Measurements from ENCODE around the gene APOL2. TPM values are rescaled to one million over a fixed set of nuclear protein-coding genes. Genes with fewer than 3 reads are reported as not detected.
"Not testable (repeated sequence)": the region's sequence is repeated elsewhere in the genome, so short reads cannot be mapped to it uniquely, and the experiment has no call there.

Gene APOL2
- total RNA-seq, 1 donor from 2014 or later, result 15.7 TPM

DNA sequence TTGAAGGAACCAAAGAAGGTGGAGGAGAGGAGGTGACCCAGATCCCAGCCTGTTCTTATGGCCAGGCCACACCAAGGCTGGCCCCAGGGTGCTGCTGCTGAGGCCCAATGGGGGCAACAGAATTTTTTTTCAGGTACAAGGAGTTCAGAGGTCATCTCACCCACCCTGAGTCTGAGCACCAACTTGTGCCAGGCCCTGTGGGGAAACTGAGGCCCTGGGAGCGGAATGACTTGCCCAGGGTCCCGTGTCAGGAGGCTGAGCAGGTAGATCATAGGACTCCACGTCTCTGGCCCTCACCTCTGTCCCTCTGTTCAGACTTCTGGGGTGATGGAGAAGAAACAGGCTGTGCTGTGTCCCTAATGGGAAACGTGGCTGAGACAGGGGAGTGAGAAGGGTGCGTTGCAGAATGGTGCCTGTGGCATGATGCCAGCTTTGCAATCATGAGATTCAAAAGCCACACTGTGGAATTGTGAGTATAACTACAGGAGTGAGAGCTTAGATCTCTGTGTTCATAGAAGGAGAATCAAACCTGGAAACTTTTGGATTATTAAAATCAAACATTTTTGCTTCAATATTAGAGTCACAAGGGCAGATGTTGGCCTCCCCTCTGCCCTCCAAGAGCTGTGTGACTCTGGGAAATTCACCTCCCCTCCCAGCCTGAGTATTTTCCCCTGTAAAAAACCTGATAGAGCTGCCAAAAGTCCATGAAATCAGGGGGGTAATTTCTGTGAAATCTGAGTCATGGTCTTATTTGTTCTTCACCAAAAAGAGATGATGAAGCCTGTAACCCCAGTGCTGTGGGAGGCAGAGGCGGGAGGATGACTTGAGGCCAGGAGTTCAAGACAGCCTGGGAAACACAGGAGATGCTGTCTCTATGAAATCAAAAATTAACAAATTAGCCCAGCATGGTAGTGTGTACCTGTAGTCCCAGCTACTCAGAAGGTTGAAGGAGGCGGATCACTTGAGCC lies 14.5 kb upstream of the APOL2 start:
- Mint-ChIP-seq H3K36me3 (ENCODE audit: low read depth) (peaks cover 7% of the 10 kb centered on the region), H3K4me1 (peaks cover 16% of the 10 kb centered on the region), H3K27ac (ENCODE audit: unreplicated experiment) (no peak overlapping the region), H3K27me3 (ENCODE audit: low read depth) (no peaks in the 10 kb centered on the region), H3K9me3 (peaks cover 6% of the 10 kb centered on the region), H3K4me3 (no peak overlapping the region)
- DNase-seq (ENCODE audit: low read depth, low spot score), result no peak
- TF ChIP-seq, protein P1, sequence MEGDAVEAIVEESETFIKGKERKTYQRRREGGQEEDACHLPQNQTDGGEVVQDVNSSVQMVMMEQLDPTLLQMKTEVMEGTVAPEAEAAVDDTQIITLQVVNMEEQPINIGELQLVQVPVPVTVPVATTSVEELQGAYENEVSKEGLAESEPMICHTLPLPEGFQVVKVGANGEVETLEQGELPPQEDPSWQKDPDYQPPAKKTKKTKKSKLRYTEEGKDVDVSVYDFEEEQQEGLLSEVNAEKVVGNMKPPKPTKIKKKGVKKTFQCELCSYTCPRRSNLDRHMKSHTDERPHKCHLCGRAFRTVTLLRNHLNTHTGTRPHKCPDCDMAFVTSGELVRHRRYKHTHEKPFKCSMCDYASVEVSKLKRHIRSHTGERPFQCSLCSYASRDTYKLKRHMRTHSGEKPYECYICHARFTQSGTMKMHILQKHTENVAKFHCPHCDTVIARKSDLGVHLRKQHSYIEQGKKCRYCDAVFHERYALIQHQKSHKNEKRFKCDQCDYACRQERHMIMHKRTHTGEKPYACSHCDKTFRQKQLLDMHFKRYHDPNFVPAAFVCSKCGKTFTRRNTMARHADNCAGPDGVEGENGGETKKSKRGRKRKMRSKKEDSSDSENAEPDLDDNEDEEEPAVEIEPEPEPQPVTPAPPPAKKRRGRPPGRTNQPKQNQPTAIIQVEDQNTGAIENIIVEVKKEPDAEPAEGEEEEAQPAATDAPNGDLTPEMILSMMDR (conservative IDR thresholded peaks at IDR 0.05), result no peak

DNA sequence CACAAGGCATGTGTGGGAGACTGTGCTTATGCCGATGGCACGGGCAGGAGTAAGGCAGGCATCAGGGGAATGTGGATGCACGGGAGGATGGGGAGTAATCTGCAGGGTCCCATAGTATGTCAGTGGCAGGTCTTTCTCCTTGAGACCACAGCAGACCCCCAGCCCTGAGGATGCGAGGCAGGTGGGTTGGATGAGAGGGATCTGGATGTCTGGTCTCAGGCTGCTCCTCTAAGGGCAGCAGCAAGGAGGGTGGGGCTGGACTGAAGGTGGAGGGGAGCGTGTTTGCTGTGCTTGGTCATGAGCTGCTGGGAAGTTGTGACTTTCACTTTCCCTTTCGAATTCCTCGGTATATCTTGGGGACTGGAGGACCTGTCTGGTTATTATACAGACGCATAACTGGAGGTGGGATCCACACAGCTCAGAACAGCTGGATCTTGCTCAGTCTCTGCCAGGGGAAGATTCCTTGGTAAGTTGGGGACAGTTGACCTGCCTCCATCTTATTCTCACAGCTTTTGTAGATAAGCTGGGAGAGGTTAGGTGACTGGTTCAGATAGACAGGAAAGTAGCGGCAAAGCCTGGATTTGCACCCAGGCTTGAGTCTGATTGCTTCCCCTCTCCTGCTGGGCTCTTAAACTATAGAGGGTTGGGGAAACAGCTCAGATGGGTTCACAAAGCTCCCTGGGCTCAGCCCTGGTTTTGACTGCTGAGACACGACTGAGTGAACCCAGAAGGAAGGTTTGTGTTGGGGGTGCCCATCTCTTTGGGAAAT lies 13.6 kb upstream of the APOL2 start, which contains the start of gene APOL1:
Gene APOL1, plus strand, starts transcription at position 380 of the 769 bp plus-strand sequence. CDS start 1,823 bp downstream, outside the sequence.
- no peak for DNase-seq (ENCODE audit: low read depth, low spot score)
- H3K27ac Mint-ChIP-seq (ENCODE audit: unreplicated experiment), result no peak within 1 kb of the TSS
- no peaks in the 10 kb centered on the region for H3K27me3 Mint-ChIP-seq (ENCODE audit: low read depth)
- H3K4me3 Mint-ChIP-seq, result no peak within 1 kb of the TSS
- H3K36me3 Mint-ChIP-seq (ENCODE audit: low read depth), result peaks cover 12% of the 10 kb centered on the region
- peaks cover 11% of the 10 kb centered on the region for H3K9me3 Mint-ChIP-seq
- peaks cover 8% of the 10 kb centered on the region for H3K4me1 Mint-ChIP-seq
- TF ChIP-seq, protein P1 (conservative IDR thresholded peaks at IDR 0.05), result no peak

DNA sequence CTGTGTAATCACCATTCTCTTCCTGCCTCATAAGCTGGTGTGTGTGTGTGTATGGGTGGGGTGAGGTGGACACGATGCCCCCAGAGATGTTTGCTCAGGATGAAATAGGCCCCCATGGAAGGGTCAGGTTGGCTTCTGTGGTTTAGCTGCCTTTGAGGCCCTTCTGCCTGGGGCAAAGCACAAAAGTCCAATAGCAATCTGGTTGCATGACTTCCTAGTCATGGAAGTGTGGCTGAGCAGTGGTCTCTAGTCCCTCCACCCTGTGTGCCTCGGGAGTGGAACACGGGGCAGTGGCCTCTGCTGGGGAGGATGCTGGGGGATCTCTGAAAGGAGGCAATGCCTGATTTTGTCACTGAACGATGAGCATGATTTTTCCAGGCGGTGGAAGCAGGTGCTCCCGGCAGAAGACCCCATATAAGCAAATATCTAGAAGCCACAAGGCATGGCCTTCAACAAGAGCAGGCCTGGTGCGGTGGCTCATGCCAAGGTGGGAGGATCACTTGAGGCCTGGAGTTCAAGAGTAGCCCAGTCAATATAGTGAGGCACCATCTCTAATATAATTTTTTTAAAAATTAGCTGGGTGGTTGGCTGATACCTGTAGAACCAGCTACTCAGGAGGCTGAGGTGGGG lies 12.8 kb upstream of the APOL2 start:
- not testable (repeated sequence) for DNase-seq (ENCODE audit: low read depth, low spot score); H3K27me3 Mint-ChIP-seq (ENCODE audit: low read depth); H3K4me3 Mint-ChIP-seq; H3K4me1 Mint-ChIP-seq; H3K27ac Mint-ChIP-seq (ENCODE audit: unreplicated experiment)
- Mint-ChIP-seq H3K36me3 (ENCODE audit: low read depth) (peaks cover 12% of the 10 kb centered on the region), H3K9me3 (peaks cover 13% of the 10 kb centered on the region)

DNA sequence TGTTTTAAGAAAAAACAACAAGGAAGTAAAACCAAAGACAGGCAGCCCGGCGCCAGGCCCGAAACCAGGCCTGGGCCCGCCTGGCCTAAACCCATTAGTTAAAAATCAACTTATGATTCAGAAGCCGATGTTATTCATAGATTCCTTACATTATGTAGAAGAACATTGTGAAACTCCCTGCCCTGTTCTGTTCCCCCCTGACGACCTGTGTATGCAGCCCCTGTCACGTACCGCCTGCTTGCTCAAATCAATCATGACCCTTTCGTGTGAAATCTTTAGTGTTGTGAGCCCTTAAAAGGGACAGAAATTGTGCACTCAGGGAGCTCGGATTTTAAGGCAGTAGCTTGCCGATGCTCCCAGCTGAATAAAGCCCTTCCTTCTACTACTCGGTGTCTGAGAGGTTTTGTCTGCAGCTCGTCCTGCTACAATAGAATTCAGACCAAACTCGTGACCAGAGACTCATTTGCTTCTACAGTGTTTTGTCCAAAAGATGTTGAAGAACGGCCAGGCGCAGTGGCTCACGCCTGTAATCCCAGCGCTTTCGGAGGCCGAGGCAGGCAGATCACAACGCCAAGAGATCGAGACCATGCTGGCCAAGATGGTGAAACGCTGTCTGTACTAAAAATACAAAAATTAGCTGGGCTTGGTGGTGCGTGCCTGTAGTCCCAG lies 11.1 kb upstream of the APOL2 start:
- H3K4me3 Mint-ChIP-seq, H3K4me1 Mint-ChIP-seq: not testable (repeated sequence)

DNA sequence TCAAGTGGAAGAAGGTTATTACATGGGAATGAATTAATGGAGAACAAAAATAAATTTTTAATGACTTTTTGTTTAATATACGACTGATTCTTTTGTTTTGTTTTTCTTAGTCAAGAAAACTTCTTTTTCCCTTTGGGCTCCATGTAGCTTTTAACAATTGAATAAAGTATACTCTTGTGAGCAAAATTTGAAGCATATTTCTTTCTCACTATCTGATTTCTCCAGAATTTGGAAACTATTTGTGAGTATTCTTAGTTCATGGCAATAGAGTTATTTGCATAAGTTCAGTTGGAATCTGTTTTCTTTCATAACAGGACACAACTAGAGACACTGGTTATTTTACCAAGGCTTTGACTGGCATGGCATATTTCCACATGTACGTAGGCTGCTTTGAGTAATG lies 9.8 kb upstream of the APOL2 start:
- no peak for DNase-seq (ENCODE audit: low read depth, low spot score)
- H3K4me1 Mint-ChIP-seq, result no peaks in the 10 kb centered on the region

More for the DNA sequence above, 11.1 kb upstream of the APOL2 start:
- not testable (repeated sequence) for H3K27me3 Mint-ChIP-seq (ENCODE audit: low read depth); H3K27ac Mint-ChIP-seq (ENCODE audit: unreplicated experiment); DNase-seq (ENCODE audit: low read depth, low spot score)
- Mint-ChIP-seq H3K9me3 (peaks cover 13% of the 10 kb centered on the region), H3K36me3 (ENCODE audit: low read depth) (peaks cover 12% of the 10 kb centered on the region)

More for the DNA sequence above, 9.8 kb upstream of the APOL2 start:
- no peak overlapping the region for H3K4me3 Mint-ChIP-seq
- TF ChIP-seq, protein P1 (conservative IDR thresholded peaks at IDR 0.05), result no peak
- H3K27me3 Mint-ChIP-seq (ENCODE audit: low read depth), result no peaks in the 10 kb centered on the region
- H3K9me3 Mint-ChIP-seq, result peaks cover 13% of the 10 kb centered on the region
- H3K27ac Mint-ChIP-seq (ENCODE audit: unreplicated experiment), result no peak overlapping the region
- peaks cover 12% of the 10 kb centered on the region for H3K36me3 Mint-ChIP-seq (ENCODE audit: low read depth)
